HCT116 (cell line): ENCODE measurements around the gene ACKR1.

Source experiments
- EZH2 ChIP-seq: fragments of 200-600 bp; sonication (generic); IDR thresholded peaks from 2 replicates; pipeline ENCODE4 v1.6.1; 2017; ENCODE audit warnings: antibody characterized with exemption, mixed run types
- EZH2phosphoT487 ChIP-seq: fragments of 200-600 bp; IDR thresholded peaks from 2 replicates; pipeline ENCODE4 v1.6.1; 2018; ENCODE audit warnings: antibody characterized with exemption, borderline replicate concordance
- JUND ChIP-seq: IDR thresholded peaks from 2 replicates; pipeline ENCODE4 v1.6.1; 2012
- POLR2A ChIP-seq: IDR thresholded peaks from 2 replicates; pipeline ENCODE4 v1.7.0; 2011; ENCODE audit warnings: borderline replicate concordance; ENCODE audit not compliant: insufficient read depth, insufficient read length; ENCODE audit errors: extremely low read depth
- SIN3A ChIP-seq: IDR thresholded peaks from 2 replicates; pipeline ENCODE4 v1.6.1; 2012; ENCODE audit warnings: low read depth
- SP1 ChIP-seq: IDR thresholded peaks from 2 replicates; pipeline ENCODE4 v1.6.1; 2012; ENCODE audit warnings: low read depth
- SRF ChIP-seq: IDR thresholded peaks from 2 replicates; pipeline ENCODE4 v1.6.1; 2012; ENCODE audit warnings: low read depth
- TCF7L2 ChIP-seq: IDR thresholded peaks from 2 replicates; pipeline ENCODE4 v1.7.0; 2011; ENCODE audit warnings: borderline replicate concordance, inconsistent platforms; ENCODE audit not compliant: insufficient read depth, insufficient read length; ENCODE audit errors: extremely low read depth
- YY1 ChIP-seq: IDR thresholded peaks from 2 replicates; pipeline ENCODE4 v1.6.1; 2011; ENCODE audit warnings: low read length, low read depth, moderate library complexity, mild to moderate bottlenecking; ENCODE audit not compliant: insufficient replicate concordance; ENCODE audit errors: extremely low read depth
- TF ChIP-seq, protein P1 (sequence below), 3 experiments: fragments of 200-600 bp in 1 of 3; sonication (generic) in 1 of 3; IDR thresholded peaks in 2 of 3; conservative IDR thresholded peaks in 1 of 3; 2 replicates each; pipeline ENCODE4 v1.5.1; 2012 to 2017; ENCODE audit warnings: low read depth in 2 of 3, low read length in 2 of 3, antibody characterized with exemption in 1 of 3, borderline replicate concordance in 1 of 3, control low read depth in 1 of 3, mild to moderate bottlenecking in 1 of 3, mixed read lengths in 1 of 3, mixed run types in 1 of 3, moderate library complexity in 1 of 3; ENCODE audit not compliant: insufficient read depth in 1 of 3
- TF ChIP-seq, protein P2 (sequence below): IDR thresholded peaks from 2 replicates; pipeline ENCODE4 v1.6.1; 2012

DNA sequence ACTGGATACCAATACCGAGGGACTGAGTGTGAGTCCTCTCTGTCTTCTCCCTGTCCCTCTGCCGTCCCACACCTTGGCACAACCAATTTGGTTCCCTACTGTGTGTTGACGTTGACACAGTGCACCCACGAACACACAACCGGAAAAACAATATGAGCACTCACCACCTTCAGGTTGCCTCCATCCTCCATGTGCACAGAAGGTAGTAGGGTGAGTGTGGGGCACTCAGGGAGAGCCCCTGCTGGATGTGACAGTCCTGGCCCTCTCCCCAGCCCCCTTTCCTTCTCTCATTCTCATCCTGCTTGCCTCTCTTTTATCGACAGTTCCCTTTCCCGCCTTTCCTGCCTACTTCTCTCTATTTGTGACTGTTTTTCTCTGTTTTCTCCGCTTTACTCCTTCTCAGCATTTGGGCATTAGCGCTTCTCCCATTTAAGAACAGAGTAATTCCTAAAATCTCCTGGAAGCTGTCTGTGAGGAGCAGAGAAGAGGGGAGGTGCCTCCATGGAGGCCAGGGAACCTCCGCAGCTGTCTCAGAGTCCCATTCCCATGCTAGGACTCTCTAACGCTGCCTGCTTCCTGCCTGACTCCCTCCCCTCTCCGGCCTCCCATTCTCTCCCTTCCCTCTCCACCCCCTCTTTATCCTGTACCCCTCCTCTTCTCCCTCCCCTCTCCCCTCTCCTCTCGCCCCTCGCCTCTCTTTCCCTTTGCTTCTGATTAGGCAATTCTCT, 16.9 kb upstream of the ACKR1 start:
- TF ChIP-seq, protein P1, sequence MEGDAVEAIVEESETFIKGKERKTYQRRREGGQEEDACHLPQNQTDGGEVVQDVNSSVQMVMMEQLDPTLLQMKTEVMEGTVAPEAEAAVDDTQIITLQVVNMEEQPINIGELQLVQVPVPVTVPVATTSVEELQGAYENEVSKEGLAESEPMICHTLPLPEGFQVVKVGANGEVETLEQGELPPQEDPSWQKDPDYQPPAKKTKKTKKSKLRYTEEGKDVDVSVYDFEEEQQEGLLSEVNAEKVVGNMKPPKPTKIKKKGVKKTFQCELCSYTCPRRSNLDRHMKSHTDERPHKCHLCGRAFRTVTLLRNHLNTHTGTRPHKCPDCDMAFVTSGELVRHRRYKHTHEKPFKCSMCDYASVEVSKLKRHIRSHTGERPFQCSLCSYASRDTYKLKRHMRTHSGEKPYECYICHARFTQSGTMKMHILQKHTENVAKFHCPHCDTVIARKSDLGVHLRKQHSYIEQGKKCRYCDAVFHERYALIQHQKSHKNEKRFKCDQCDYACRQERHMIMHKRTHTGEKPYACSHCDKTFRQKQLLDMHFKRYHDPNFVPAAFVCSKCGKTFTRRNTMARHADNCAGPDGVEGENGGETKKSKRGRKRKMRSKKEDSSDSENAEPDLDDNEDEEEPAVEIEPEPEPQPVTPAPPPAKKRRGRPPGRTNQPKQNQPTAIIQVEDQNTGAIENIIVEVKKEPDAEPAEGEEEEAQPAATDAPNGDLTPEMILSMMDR (IDR thresholded peaks at IDR 0.05 in 2 of 3, conservative IDR thresholded peaks at IDR 0.05 in 1 of 3; ENCODE audit: borderline replicate concordance in 1 of 3, insufficient read depth in 1 of 3, low read depth in 2 of 3, low read length in 2 of 3): no peak
- TF ChIP-seq EZH2: no peak
- TF ChIP-seq YY1: no peak
- TF ChIP-seq, protein P2, sequence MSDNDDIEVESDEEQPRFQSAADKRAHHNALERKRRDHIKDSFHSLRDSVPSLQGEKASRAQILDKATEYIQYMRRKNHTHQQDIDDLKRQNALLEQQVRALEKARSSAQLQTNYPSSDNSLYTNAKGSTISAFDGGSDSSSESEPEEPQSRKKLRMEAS: no peak
- TF ChIP-seq SP1: no peak
- no peak for TF ChIP-seq EZH2phosphoT487
- TF ChIP-seq JUND: no peak
- no peak for TF ChIP-seq SRF
- no peak for TF ChIP-seq TCF7L2
- no peak for TF ChIP-seq POLR2A
- TF ChIP-seq SIN3A: no peak
